Omental fat pad (tissue), 4 donors: ENCODE data around the gene UBE2I. TPM values are rescaled to one million over a fixed set of nuclear protein-coding genes. Genes with fewer than 3 reads are reported as not detected.
"Not testable (repeated sequence)": the region's sequence is repeated elsewhere in the genome, so short reads cannot be mapped to it uniquely, and the experiment has no call there.

ENCODE experiments used
- ATAC-seq: fragments of 150-250 bp; one replicate; pipeline ENCODE4 v1.9.1; 2016; ENCODE audit warnings: mild to moderate bottlenecking, moderate library complexity; ENCODE audit not compliant: low FRiP score
- DNase-seq: peaks from one replicate; pipeline ENCODE4 v3.0.0-alpha.2; 2019; ENCODE audit warnings: low spot score
- CTCF ChIP-seq, 3 donors: fragments of 450-650 bp; IDR thresholded peaks; one replicate each; pipeline ENCODE4 v1.5.1; 2016 to 2017; ENCODE audit warnings: antibody characterized with exemption in 3 of 3, mild to moderate bottlenecking in 3 of 3, moderate library complexity in 2 of 3
- total RNA-seq, 4 donors: library from RNA; depleted of rRNA; stranded (reverse); fragments of >200 nt; gene quantifications; one replicate each; pipeline ENCODE4 v1.1.0, GENCODE V29; 2016

The UBE2I gene
- total RNA-seq, 4 donors from 2014 or later = 50.9 to 94.9 (median 72.5) TPM

- DNase-seq (no peak), ATAC-seq (peak; percentile 13)
Observed at GRCh38 chr16:1325673-1326371, 16.4 kb downstream of the UBE2I start.

GRCh38 chr16:1326391-1326790, 17.0 kb downstream of the UBE2I start:
- ATAC-seq = no peak
- no peak for DNase-seq
- no peak for TF ChIP-seq CTCF (IDR thresholded peaks at IDR 0.05)

More at GRCh38 chr16:1325673-1326371, 16.4 kb downstream of the UBE2I start:
- TF ChIP-seq CTCF (IDR thresholded peaks at IDR 0.05) = no peak

- ATAC-seq = no peak
- no peak for DNase-seq
- TF ChIP-seq CTCF (IDR thresholded peaks at IDR 0.05) = no peak
Observed at GRCh38 chr16:1326946-1327618, 17.6 kb downstream of the UBE2I start.

- ATAC-seq (no peak), DNase-seq (no peak)
- TF ChIP-seq CTCF (IDR thresholded peaks at IDR 0.05) = no peak
Observed at GRCh38 chr16:1327619-1327947, 18.1 kb downstream of the UBE2I start.

- not testable (repeated sequence) for ATAC-seq, DNase-seq
Observed at GRCh38 chr16:1328136-1328535, 18.7 kb downstream of the UBE2I start.

- not testable (repeated sequence) for DNase-seq, ATAC-seq
Observed at GRCh38 chr16:1328961-1329360, 19.5 kb downstream of the UBE2I start.

- DNase-seq (no peak), ATAC-seq (no peak)
- TF ChIP-seq CTCF (IDR thresholded peaks at IDR 0.05) = no peak
Observed at GRCh38 chr16:1330260-1330914, 21.0 kb downstream of the UBE2I start.
